ENCODE results near the gene ERBB3. TPM values are rescaled to one million over a fixed set of nuclear protein-coding genes. Genes with fewer than 3 reads are reported as not detected.
"Not testable (repeated sequence)": the region's sequence is repeated elsewhere in the genome, so short reads cannot be mapped to it uniquely, and the experiment has no call there.

ERBB3 gene
- total RNA-seq, 1 donor from 2014 or later = 3.8 TPM

- H3K27ac Mint-ChIP-seq (ENCODE audit: unreplicated experiment) = peak within 1 kb of the TSS; percentile 97
- peaks cover 23% of the 10 kb centered on the region for H3K36me3 Mint-ChIP-seq (ENCODE audit: low read depth, unreplicated experiment)
- no peak for TF ChIP-seq EZH2 (IDR thresholded peaks at IDR 0.05; ENCODE audit: insufficient read depth, low read length)
- TF ChIP-seq, protein P1, sequence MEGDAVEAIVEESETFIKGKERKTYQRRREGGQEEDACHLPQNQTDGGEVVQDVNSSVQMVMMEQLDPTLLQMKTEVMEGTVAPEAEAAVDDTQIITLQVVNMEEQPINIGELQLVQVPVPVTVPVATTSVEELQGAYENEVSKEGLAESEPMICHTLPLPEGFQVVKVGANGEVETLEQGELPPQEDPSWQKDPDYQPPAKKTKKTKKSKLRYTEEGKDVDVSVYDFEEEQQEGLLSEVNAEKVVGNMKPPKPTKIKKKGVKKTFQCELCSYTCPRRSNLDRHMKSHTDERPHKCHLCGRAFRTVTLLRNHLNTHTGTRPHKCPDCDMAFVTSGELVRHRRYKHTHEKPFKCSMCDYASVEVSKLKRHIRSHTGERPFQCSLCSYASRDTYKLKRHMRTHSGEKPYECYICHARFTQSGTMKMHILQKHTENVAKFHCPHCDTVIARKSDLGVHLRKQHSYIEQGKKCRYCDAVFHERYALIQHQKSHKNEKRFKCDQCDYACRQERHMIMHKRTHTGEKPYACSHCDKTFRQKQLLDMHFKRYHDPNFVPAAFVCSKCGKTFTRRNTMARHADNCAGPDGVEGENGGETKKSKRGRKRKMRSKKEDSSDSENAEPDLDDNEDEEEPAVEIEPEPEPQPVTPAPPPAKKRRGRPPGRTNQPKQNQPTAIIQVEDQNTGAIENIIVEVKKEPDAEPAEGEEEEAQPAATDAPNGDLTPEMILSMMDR (IDR thresholded peaks at IDR 0.05; ENCODE audit: insufficient read depth, low read depth, low read length) = no peak
- H3K4me2 ChIP-seq (ENCODE audit: low read length) = peak within 1 kb of the TSS; percentile 98
- no peaks in the 10 kb centered on the region for H3K27me3 ChIP-seq (ENCODE audit: insufficient read depth, low read length)
- H3K4me1 ChIP-seq (ENCODE audit: insufficient read depth, low read length) = peaks cover 24% of the 10 kb centered on the region
- peaks cover 22% of the 10 kb centered on the region for H3K4me1 Mint-ChIP-seq (ENCODE audit: low read depth, unreplicated experiment)
- H4K20me1 ChIP-seq (ENCODE audit: insufficient read depth, low read length) = peaks cover 11% of the 10 kb centered on the region
- peaks cover 20% of the 10 kb centered on the region for H3K36me3 ChIP-seq (ENCODE audit: insufficient read depth, low read length)
- H3K9ac ChIP-seq (ENCODE audit: low read length) = peak within 1 kb of the TSS; percentile 98
- peak within 1 kb of the TSS; percentile 96 for H3K4me3 Mint-ChIP-seq (ENCODE audit: unreplicated experiment)
- peaks cover 23% of the 10 kb centered on the region for H3K79me2 ChIP-seq (ENCODE audit: insufficient read depth, low read length)
- H3K27ac ChIP-seq (ENCODE audit: low read depth, low read length) = peak within 1 kb of the TSS; percentile 91
- H3K4me3 ChIP-seq (ENCODE audit: insufficient read depth, low read depth, low read length) = peak within 1 kb of the TSS; percentile 99
- no peaks in the 10 kb centered on the region for H3K9me3 ChIP-seq (ENCODE audit: insufficient read depth, low read depth, low read length)
- H3K9me3 Mint-ChIP-seq (ENCODE audit: unreplicated experiment) = no peaks in the 10 kb centered on the region
- H2AFZ ChIP-seq (ENCODE audit: low read depth, low read length) = peak within 1 kb of the TSS; percentile 84
- FAIRE-seq (no peak), DNase-seq (ENCODE audit: low read depth) (peak; percentile 80)
- H3K27me3 Mint-ChIP-seq (ENCODE audit: low read depth, unreplicated experiment) = no peaks in the 10 kb centered on the region
These were observed 36.5 kb downstream of the ERBB3 start, which contains the start of gene RPL41 for GRCh38 chr12:56116267-56117081. TSS of gene RPL41 (plus strand) at chr12:56116633.

- not testable (repeated sequence) for H3K9me3 ChIP-seq (ENCODE audit: insufficient read depth, low read depth, low read length); H3K27me3 Mint-ChIP-seq (ENCODE audit: low read depth, unreplicated experiment); FAIRE-seq; DNase-seq (ENCODE audit: low read depth); H3K9me3 Mint-ChIP-seq (ENCODE audit: unreplicated experiment); H2AFZ ChIP-seq (ENCODE audit: low read depth, low read length); H3K27me3 ChIP-seq (ENCODE audit: insufficient read depth, low read length)
- H3K79me2 ChIP-seq (ENCODE audit: insufficient read depth, low read length) = peaks cover 23% of the 10 kb centered on the region
- peak overlapping the region; percentile 99 for H3K4me3 ChIP-seq (ENCODE audit: insufficient read depth, low read depth, low read length)
- H3K4me2 ChIP-seq (ENCODE audit: low read length) = peak overlapping the region; percentile 98
- H3K9ac ChIP-seq (ENCODE audit: low read length) = peak overlapping the region; percentile 98
- peaks cover 24% of the 10 kb centered on the region for H3K4me1 ChIP-seq (ENCODE audit: insufficient read depth, low read length)
- peak overlapping the region; percentile 96 for H3K4me3 Mint-ChIP-seq (ENCODE audit: unreplicated experiment)
- peak overlapping the region; percentile 91 for H3K27ac ChIP-seq (ENCODE audit: low read depth, low read length)
- H4K20me1 ChIP-seq (ENCODE audit: insufficient read depth, low read length) = peaks cover 11% of the 10 kb centered on the region
- peaks cover 23% of the 10 kb centered on the region for H3K36me3 Mint-ChIP-seq (ENCODE audit: low read depth, unreplicated experiment)
- peaks cover 15% of the 10 kb centered on the region for H3K36me3 ChIP-seq (ENCODE audit: insufficient read depth, low read length)
- peaks cover 22% of the 10 kb centered on the region for H3K4me1 Mint-ChIP-seq (ENCODE audit: low read depth, unreplicated experiment)
- H3K27ac Mint-ChIP-seq (ENCODE audit: unreplicated experiment) = peak overlapping the region; percentile 97
These were observed 37.2 kb downstream of the ERBB3 start for GRCh38 chr12:56117082-56117706.

DNA sequence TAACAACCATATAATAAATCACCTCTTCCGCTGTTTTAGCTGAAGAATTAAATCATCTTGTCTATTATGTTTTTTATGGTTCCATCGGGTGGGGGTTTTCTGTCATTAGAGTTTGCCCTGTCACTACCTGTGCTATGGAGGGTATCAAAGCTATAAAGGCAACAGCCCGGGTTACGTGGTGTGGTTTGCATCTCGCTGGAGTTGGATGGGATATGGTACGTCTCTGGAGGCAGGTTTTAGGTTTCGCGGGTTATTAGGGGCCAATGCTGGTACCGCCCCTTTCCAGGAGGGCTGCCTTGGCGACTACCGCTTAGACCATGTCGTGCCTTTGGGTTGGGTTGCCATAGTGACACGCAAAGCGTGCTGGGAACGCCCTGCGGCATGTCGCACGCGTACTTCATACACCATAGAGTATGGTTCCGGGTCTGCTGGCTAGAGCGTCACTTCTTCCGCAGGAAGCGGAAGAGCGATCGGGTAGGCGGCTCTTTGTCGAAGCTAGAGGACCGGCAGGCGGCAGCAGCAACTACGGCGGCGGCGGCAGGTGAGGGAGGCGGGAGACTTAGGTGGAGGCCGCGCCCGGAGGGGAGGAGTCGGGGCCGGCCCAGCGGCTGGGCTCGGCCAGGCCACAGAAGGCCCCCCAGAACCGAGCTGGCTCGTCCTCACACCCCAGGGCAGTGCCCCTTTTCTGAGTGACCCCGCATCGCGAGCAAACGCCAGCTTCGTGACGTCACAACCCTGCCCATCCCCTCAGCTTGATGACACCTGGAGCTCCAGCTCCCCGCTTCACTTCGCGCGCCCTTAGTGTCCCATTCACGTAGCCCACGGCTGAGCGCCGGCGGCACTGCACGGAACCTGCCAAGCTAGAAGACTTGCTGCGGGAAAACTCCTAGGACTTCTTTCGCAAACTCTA, 38.1 kb downstream of the ERBB3 start, which contains the start of gene ZC3H10:
Gene ZC3H10, plus strand, starts transcription at position 489 of the 910 bp plus-strand sequence. CDS start 2,297 bp downstream, outside the sequence.
- H2AFZ ChIP-seq (ENCODE audit: low read depth, low read length) = peak within 1 kb of the TSS; percentile 72
- Mint-ChIP-seq H3K36me3 (ENCODE audit: low read depth, unreplicated experiment) (peaks cover 23% of the 10 kb centered on the region), H3K9me3 (ENCODE audit: unreplicated experiment) (no peaks in the 10 kb centered on the region), H3K4me1 (ENCODE audit: low read depth, unreplicated experiment) (peaks cover 22% of the 10 kb centered on the region), H3K4me3 (ENCODE audit: unreplicated experiment) (peak within 1 kb of the TSS; percentile 96), H3K27ac (ENCODE audit: unreplicated experiment) (peak within 1 kb of the TSS; percentile 97), H3K27me3 (ENCODE audit: low read depth, unreplicated experiment) (no peaks in the 10 kb centered on the region)
- H3K27me3 ChIP-seq (ENCODE audit: insufficient read depth, low read length) = no peaks in the 10 kb centered on the region
- H3K9ac ChIP-seq (ENCODE audit: low read length) = peak within 1 kb of the TSS; percentile 98
- H3K27ac ChIP-seq (ENCODE audit: low read depth, low read length) = peak within 1 kb of the TSS; percentile 91
- peak; percentile 9 for FAIRE-seq
- peaks cover 10% of the 10 kb centered on the region for H3K36me3 ChIP-seq (ENCODE audit: insufficient read depth, low read length)
- TF ChIP-seq, protein P1 (IDR thresholded peaks at IDR 0.05; ENCODE audit: insufficient read depth, low read depth, low read length) = no peak
- TF ChIP-seq EZH2 (IDR thresholded peaks at IDR 0.05; ENCODE audit: insufficient read depth, low read length) = no peak
- peaks cover 24% of the 10 kb centered on the region for H3K4me1 ChIP-seq (ENCODE audit: insufficient read depth, low read length)
- peaks cover 23% of the 10 kb centered on the region for H3K79me2 ChIP-seq (ENCODE audit: insufficient read depth, low read length)
- H4K20me1 ChIP-seq (ENCODE audit: insufficient read depth, low read length) = peaks cover 11% of the 10 kb centered on the region
- peak within 1 kb of the TSS; percentile 98 for H3K4me2 ChIP-seq (ENCODE audit: low read length)
- H3K4me3 ChIP-seq (ENCODE audit: insufficient read depth, low read depth, low read length) = peak within 1 kb of the TSS; percentile 99
- H3K9me3 ChIP-seq (ENCODE audit: insufficient read depth, low read depth, low read length) = no peaks in the 10 kb centered on the region
- DNase-seq (ENCODE audit: low read depth) = peak; percentile 99
